Measurements from ENCODE around the gene INTS11. TPM values are rescaled to one million over a fixed set of nuclear protein-coding genes. Genes with fewer than 3 reads are reported as not detected.

The INTS11 gene
- total RNA-seq, 2 donors from 2014 or later: 80.6 to 94.2 TPM

Small RNAs within 50 kb of the gene (microRNA-seq; reads per million reads assigned to microRNA genes)
- 1.1 to 4.1 reads per million in 2 donors for gene MIR6726
- 0 to 1.1 reads per million in 2 donors for gene MIR6727
- gene MIR6808: 0.53 to 1.4 reads per million in 2 donors

Other genes with a start within 250 kb of the INTS11 start
- gene C1orf159, start 208.6 kb downstream of the INTS11 start, total RNA-seq: 10 to 100 TPM; 17.6 to 28.6 TPM
- gene TTLL10, start 150.8 kb downstream of the INTS11 start, total RNA-seq: 1 to 10 TPM; 1.2 to 3.0 TPM
- gene TNFRSF18, start 118.1 kb downstream of the INTS11 start, total RNA-seq: 1 to 10 TPM in 1 of 2 donors, under 1 TPM in 1; 0.64 to 3.7 TPM
- gene TNFRSF4, start 110.5 kb downstream of the INTS11 start, total RNA-seq: 1 to 10 TPM in 1 of 2 donors, under 1 TPM in 1; 0.55 to 1.3 TPM
- gene SDF4, start 92.7 kb downstream of the INTS11 start, total RNA-seq: 100 to 1,000 TPM; 235 to 273 TPM
- gene B3GALT6, start 92.4 kb downstream of the INTS11 start, total RNA-seq: 1 to 10 TPM; 8.2 to 9.6 TPM
- 10 to 100 TPM; 40.0 to 71.6 TPM for gene C1QTNF12, start 77.9 kb downstream of the INTS11 start, total RNA-seq
- 10 to 100 TPM; 46.3 to 56.3 TPM for gene UBE2J2, start 50.8 kb downstream of the INTS11 start, total RNA-seq
- gene SCNN1D, start 44.2 kb downstream of the INTS11 start, total RNA-seq: 1 to 10 TPM; 1.5 to 1.6 TPM
- gene ACAP3, start 16.7 kb downstream of the INTS11 start, total RNA-seq: 10 to 100 TPM; 49.2 to 58.7 TPM
- gene PUSL1, start 16.1 kb downstream of the INTS11 start, total RNA-seq: 10 to 100 TPM; 15.5 to 18.7 TPM
- 10 to 100 TPM; 67.3 to 86.7 TPM for gene CPTP, start 142 bp upstream of the INTS11 start, total RNA-seq
- gene TAS1R3, start 6.6 kb upstream of the INTS11 start, total RNA-seq: under 1 TPM; 0.67 to 0.89 TPM
- gene DVL1, start 24.8 kb upstream of the INTS11 start, total RNA-seq: 10 to 100 TPM; 57.2 to 69.0 TPM
- 10 to 100 TPM in 1 of 2 donors, 1 to 10 TPM in 1; 8.5 to 20.7 TPM for gene MXRA8, start 33.9 kb upstream of the INTS11 start, total RNA-seq
- 100 to 1,000 TPM; 175 to 212 TPM for gene AURKAIP1, start 50.5 kb upstream of the INTS11 start, total RNA-seq
- 100 to 1,000 TPM; 115 to 129 TPM for gene CCNL2, start 74.7 kb upstream of the INTS11 start, total RNA-seq
- 10 to 100 TPM; 82.1 to 96.7 TPM for gene MRPL20, start 82.6 kb upstream of the INTS11 start, total RNA-seq
- 1 to 10 TPM in 1 of 2 donors, under 1 TPM in 1; 0.76 to 2.7 TPM for gene ANKRD65, start 96.6 kb upstream of the INTS11 start, total RNA-seq
- gene VWA1, start 111.0 kb upstream of the INTS11 start, total RNA-seq: 10 to 100 TPM; 40.1 to 81.5 TPM
- gene ATAD3C, start 125.0 kb upstream of the INTS11 start, total RNA-seq: under 1 TPM; 0.49 to 0.87 TPM
- 10 to 100 TPM; 15.2 to 16.4 TPM for gene ATAD3B, start 147.1 kb upstream of the INTS11 start, total RNA-seq
- gene ATAD3A, start 187.5 kb upstream of the INTS11 start, total RNA-seq: 10 to 100 TPM; 20.7 to 29.6 TPM
- 1 to 10 TPM in 1 of 2 donors, under 1 TPM in 1; 0.67 to 2.6 TPM for gene TMEM240, start 216.0 kb upstream of the INTS11 start, total RNA-seq

Data from left colon (tissue), 2 donors.